Natural killer cell treated with Interleukin-12 subunit alpha and Interleukin-12 subunit beta and Interleukin-15 and Interleukin-18, amount 100 ng/mL, for 72 hours (primary cell): ENCODE results near the gene AHCY. TPM values are rescaled to one million over a fixed set of nuclear protein-coding genes. Genes with fewer than 3 reads are reported as not detected.
"Not testable (repeated sequence)": the region's sequence is repeated elsewhere in the genome, so short reads cannot be mapped to it uniquely, and the experiment has no call there.

Experiments
- ATAC-seq, 2 donors: fragments of 150-1000 bp; cut with Tn5 transposase in 1 of 2; sonication (Bioruptor Pico), chemical (Tn5 transposase) in 1 of 2; 2 replicates each; pipeline ENCODE4 v1.10.0; 2021
- DNase-seq: peaks from one replicate; pipeline ENCODE4 v3.0.0; 2022; ENCODE audit warnings: low spot score
- H3K27ac Mint-ChIP-seq, 2 donors: 1 replicate in 1 of 2; 2 replicates in 1 of 2; pipeline ENCODE4 v1.8.0; 2022; ENCODE audit warnings: mixed read lengths in 2 of 2, mild to moderate bottlenecking in 1 of 2, moderate library complexity in 1 of 2
- H3K27me3 Mint-ChIP-seq, 2 donors: 1 replicate in 1 of 2; 2 replicates in 1 of 2; pipeline ENCODE4 v1.8.0; 2022; ENCODE audit warnings: mixed read lengths in 2 of 2
- H3K36me3 Mint-ChIP-seq: one replicate; pipeline ENCODE4 v1.8.0; 2022; ENCODE audit warnings: mixed read lengths
- H3K4me1 Mint-ChIP-seq, 2 donors: 1 replicate in 1 of 2; 2 replicates in 1 of 2; pipeline ENCODE4 v1.8.0; 2022; ENCODE audit warnings: low read depth in 2 of 2, mixed read lengths in 2 of 2, mild to moderate bottlenecking in 1 of 2
- H3K4me3 Mint-ChIP-seq: one replicate; pipeline ENCODE4 v1.8.0; 2022; ENCODE audit warnings: mixed read lengths
- H3K9me3 Mint-ChIP-seq: 2 replicates; pipeline ENCODE4 v1.8.0; 2022; ENCODE audit warnings: mixed read lengths
- total RNA-seq, 2 donors: library from RNA; stranded (reverse); gene quantifications; one replicate each; pipeline ENCODE4 v1.2.3, GENCODE V29; 2022

The AHCY gene
- total RNA-seq, 2 donors from 2014 or later: 61.3 to 121 TPM

DNA sequence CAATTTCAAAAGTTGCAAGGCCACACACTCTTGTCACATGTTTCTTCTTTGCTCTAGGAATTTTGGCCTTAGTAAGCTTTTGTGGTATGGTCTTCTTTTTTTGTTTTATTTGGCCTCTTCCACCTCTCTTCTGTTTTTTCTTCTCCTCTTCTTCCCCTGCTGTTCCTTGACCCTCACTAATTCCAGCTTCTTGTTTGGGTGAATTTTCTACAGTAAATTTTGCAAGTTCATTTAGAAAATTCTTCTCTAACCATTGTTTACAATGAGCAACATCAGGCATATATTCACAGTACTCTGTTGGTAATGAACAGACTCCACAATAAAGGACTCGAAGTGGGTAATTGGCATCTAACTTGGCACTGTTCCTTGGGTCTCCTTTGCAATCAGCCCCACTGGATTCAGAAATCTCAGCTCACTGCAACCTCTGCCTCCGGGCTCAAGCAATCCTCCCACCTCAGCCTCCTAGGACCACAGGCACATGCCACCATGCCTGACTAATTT lies 57.0 kb downstream of the AHCY start:
- H3K27ac Mint-ChIP-seq: no peak overlapping the region
- DNase-seq: no peak
- ATAC-seq: no peak

DNA sequence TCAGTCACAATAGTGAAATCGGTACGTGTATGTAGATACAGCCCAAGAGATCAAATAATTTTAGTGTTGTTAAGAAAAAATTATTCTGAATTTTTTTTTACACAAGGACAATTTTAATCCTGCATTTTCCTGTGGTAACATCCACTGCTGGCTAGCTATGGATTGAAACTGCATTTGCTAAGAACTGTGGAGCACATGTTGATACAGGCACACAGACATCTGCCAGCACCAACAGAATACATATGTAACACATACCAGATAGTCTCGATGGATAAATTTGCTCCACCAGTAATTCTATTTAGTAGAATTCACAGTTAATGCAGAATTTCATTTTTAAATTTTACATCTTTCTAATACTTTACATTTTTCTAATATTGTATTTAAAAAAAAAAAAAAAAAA lies 59.8 kb downstream of the AHCY start:
- Mint-ChIP-seq H3K4me1 (peaks cover 0 to 3% of the 10 kb centered on the region in 2 donors), H3K27me3 (peaks cover 17 to 18% of the 10 kb centered on the region in 2 donors)

More for the DNA sequence above, 57.0 kb downstream of the AHCY start:
- Mint-ChIP-seq H3K36me3 (no peaks in the 10 kb centered on the region), H3K27me3 (peaks cover 0 to 6% of the 10 kb centered on the region in 2 donors), H3K4me3 (no peak overlapping the region), H3K4me1 (peaks cover 13 to 14% of the 10 kb centered on the region in 2 donors), H3K9me3 (no peaks in the 10 kb centered on the region)

GRCh38 chr20:34242879-34243278 lies 60.3 kb downstream of the AHCY start:
- peaks cover 7% of the 10 kb centered on the region for H3K9me3 Mint-ChIP-seq
- H3K36me3 Mint-ChIP-seq: peaks cover 9% of the 10 kb centered on the region
- no peak for ATAC-seq
- DNase-seq: no peak
- peaks cover 0 to 3% of the 10 kb centered on the region in 2 donors for H3K4me1 Mint-ChIP-seq
- no peak overlapping the region for H3K27ac Mint-ChIP-seq
- peaks cover 22 to 23% of the 10 kb centered on the region in 2 donors for H3K27me3 Mint-ChIP-seq
- no peak overlapping the region for H3K4me3 Mint-ChIP-seq

More for the DNA sequence above, 59.8 kb downstream of the AHCY start:
- H3K4me3 Mint-ChIP-seq: no peak overlapping the region
- H3K9me3 Mint-ChIP-seq: peaks cover 2% of the 10 kb centered on the region
- H3K27ac Mint-ChIP-seq: no peak overlapping the region
- peaks cover 4% of the 10 kb centered on the region for H3K36me3 Mint-ChIP-seq
- DNase-seq: no peak
- ATAC-seq: no peak

DNA sequence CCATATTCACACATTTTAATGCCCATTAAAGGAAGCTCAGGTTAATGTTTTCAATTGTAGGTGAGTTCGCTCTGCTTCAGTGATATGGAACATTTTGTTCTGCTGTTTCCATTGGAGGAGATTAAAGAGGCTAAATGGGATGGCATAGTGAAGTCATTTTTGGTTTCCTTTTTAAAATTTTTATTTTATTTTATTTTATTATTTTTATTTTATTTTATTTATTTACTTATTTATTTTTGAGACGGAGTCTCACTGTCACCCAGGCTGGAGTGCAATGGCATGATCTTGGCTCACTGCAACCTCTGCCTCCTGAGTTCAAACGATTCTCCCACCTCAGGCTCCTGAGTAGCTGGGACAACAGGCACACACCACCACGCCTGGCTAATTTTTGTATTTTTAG lies 61.1 kb downstream of the AHCY start:
- not testable (repeated sequence) for H3K27ac Mint-ChIP-seq, H3K9me3 Mint-ChIP-seq, ATAC-seq, H3K4me1 Mint-ChIP-seq, DNase-seq, H3K4me3 Mint-ChIP-seq
- Mint-ChIP-seq H3K27me3 (peaks cover 24 to 29% of the 10 kb centered on the region in 2 donors), H3K36me3 (peaks cover 15% of the 10 kb centered on the region)

DNA sequence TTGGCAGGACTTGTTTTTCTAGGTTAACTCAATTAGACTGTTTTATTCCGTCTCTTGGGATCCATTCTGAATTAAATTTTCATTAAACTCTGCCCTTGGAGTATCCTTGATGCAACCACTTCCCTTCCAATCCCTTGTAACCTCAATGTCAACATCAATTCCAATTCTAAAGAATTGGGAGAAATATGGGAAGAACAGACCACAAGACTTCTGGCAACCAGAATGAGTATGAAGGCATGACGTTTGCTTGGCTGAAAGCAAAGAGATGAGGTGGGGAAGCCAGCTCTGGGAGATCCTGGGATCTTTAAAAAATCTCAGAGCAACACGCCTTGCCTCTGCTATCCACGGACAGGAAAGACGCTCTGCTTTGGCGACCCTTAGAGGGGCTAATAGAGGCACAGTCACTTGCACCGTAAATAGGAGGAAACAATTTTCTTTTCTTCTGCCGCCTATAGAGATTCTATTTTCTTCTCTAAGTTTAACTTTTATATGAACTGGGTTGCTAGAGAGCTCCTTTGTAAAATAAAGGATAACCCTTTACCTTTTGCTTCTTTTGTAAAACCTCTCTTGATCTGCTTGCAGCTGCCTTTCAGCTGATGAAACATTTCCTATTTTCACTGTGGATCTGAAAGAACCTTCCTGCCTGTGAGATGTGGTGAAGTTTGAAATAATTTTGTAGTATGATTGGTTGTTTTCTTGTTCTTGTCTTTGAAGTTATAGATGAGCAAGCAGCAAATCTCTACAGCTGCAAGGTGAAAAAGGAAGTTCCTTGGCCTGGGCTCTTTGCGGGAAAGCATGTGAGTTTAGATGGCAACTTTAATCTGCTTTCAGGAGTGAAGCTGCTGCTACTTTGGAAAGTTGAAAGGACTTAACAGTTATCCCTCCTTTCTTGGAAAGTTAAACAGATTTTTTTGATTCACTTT lies 62.2 kb downstream of the AHCY start, which contains the start of gene ASIP:
TSS of gene ASIP (plus strand) at position 731 of the 923 bp plus-strand sequence. CDS start 18,952 bp downstream, outside the sequence.
- Mint-ChIP-seq H3K27ac (no peak within 1 kb of the TSS), H3K27me3 (peaks cover 24 to 29% of the 10 kb centered on the region in 2 donors), H3K36me3 (peaks cover 15% of the 10 kb centered on the region), H3K9me3 (peaks cover 7% of the 10 kb centered on the region), H3K4me3 (no peak within 1 kb of the TSS), H3K4me1 (no peaks in the 10 kb centered on the region)
- DNase-seq (no peak), ATAC-seq (no peak)

DNA sequence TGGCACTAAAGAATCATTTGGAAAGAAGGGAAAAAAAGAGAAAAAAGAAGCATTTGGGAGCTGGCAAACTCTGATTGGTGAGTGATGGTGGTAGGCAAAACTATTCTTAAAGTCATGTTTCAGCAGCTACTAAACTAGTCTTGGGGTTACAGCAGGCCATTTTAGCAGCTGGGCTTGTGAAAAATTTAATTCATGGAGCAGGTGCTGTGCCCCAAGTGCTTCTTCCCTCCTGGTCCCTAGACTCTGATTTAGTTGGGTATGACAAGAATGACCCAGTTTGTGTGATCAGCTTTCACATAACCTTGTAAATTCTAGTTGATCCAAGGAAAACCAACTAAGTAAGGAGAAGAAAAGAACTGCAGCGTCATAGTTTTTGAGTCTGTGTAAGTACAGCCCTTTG lies 63.0 kb downstream of the AHCY start:
- ATAC-seq: no peak
- Mint-ChIP-seq H3K4me3 (no peak overlapping the region), H3K27ac (no peak overlapping the region), H3K9me3 (peaks cover 7% of the 10 kb centered on the region), H3K27me3 (peaks cover 27 to 38% of the 10 kb centered on the region in 2 donors), H3K4me1 (peaks cover 0 to 4% of the 10 kb centered on the region in 2 donors), H3K36me3 (peaks cover 15% of the 10 kb centered on the region)
- no peak for DNase-seq

- Mint-ChIP-seq H3K9me3 (peaks cover 7% of the 10 kb centered on the region), H3K4me3 (no peak overlapping the region)
These were observed 65.2 kb downstream of the AHCY start for GRCh38 chr20:34237942-34238341.

DNA sequence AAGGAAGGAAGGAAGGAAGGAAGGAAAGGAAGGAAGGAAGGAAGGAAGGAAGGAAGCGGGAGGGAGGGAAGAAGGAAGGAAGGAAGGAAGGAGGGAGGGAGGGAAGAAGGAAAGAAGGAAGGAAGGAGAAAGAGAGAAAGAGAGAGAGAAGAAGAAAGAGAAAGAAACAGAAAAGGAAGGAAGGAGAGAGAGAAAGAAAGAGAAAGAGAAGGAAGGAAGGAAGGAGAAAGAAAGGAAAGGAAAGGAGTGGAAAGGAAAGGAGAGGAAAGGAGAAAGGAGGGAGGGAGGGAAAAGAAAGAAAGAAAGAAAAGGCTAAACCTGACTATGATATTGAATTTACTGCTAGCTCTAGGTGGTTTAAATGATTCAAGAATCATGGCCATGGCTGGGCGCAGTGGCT lies 67.3 kb downstream of the AHCY start:
- ATAC-seq (no peak), DNase-seq (no peak)
- H3K36me3 Mint-ChIP-seq: peaks cover 15% of the 10 kb centered on the region
- H3K4me1 Mint-ChIP-seq: peaks cover 0 to 4% of the 10 kb centered on the region in 2 donors
- no peak overlapping the region for H3K4me3 Mint-ChIP-seq
- peaks cover 33 to 44% of the 10 kb centered on the region in 2 donors for H3K27me3 Mint-ChIP-seq
- peaks cover 7% of the 10 kb centered on the region for H3K9me3 Mint-ChIP-seq
- H3K27ac Mint-ChIP-seq: no peak overlapping the region

More at GRCh38 chr20:34237942-34238341, 65.2 kb downstream of the AHCY start:
- Mint-ChIP-seq H3K27me3 (peaks cover 34 to 44% of the 10 kb centered on the region in 2 donors), H3K27ac (no peak overlapping the region), H3K4me1 (peaks cover 0 to 4% of the 10 kb centered on the region in 2 donors), H3K36me3 (peaks cover 15% of the 10 kb centered on the region)
- ATAC-seq (no peak), DNase-seq (no peak)

- Mint-ChIP-seq H3K9me3 (peaks cover 7% of the 10 kb centered on the region), H3K36me3 (peaks cover 15% of the 10 kb centered on the region), H3K27ac (no peak overlapping the region), H3K27me3 (peaks cover 22 to 30% of the 10 kb centered on the region in 2 donors), H3K4me1 (peaks cover 0 to 4% of the 10 kb centered on the region in 2 donors), H3K4me3 (no peak overlapping the region)
- ATAC-seq: no peak
- DNase-seq: no peak
These were observed 69.5 kb downstream of the AHCY start for GRCh38 chr20:34233687-34234086.

- Mint-ChIP-seq H3K4me1 (peaks cover 0 to 4% of the 10 kb centered on the region in 2 donors), H3K27me3 (peaks cover 17 to 19% of the 10 kb centered on the region in 2 donors), H3K36me3 (peaks cover 4% of the 10 kb centered on the region), H3K9me3 (no peaks in the 10 kb centered on the region), H3K4me3 (no peak overlapping the region), H3K27ac (no peak overlapping the region)
- DNase-seq: no peak
- ATAC-seq: no peak
These were observed 70.6 kb downstream of the AHCY start for GRCh38 chr20:34232494-34233087.

GRCh38 chr20:34231634-34232033 lies 71.5 kb downstream of the AHCY start:
- no peaks in the 10 kb centered on the region for H3K9me3 Mint-ChIP-seq
- H3K36me3 Mint-ChIP-seq: no peaks in the 10 kb centered on the region
- no peak overlapping the region for H3K27ac Mint-ChIP-seq
- H3K4me1 Mint-ChIP-seq: peaks cover 0 to 4% of the 10 kb centered on the region in 2 donors
- H3K27me3 Mint-ChIP-seq: peaks cover 14 to 18% of the 10 kb centered on the region in 2 donors
- no peak for DNase-seq
- H3K4me3 Mint-ChIP-seq: no peak overlapping the region
- no peak for ATAC-seq
